Measurements from ENCODE around the gene CLEC2L. TPM values are rescaled to one million over a fixed set of nuclear protein-coding genes. Genes with fewer than 3 reads are reported as not detected.

CLEC2L gene
- polyA plus RNA-seq (2013, experiment 1 of 2): 0.03 TPM
- polyA plus RNA-seq (2013, experiment 2 of 2): 0.06 TPM

GRCh38 chr7:139523199-139523941 lies at the start of gene CLEC2L:
CLEC2L (plus strand) TSS chr7:139523685; CDS start chr7:139523928, 243 bp downstream.
- H3K27me3 ChIP-seq (ENCODE audit: insufficient read depth, low read length, poor library complexity): peaks cover 16% of the 10 kb centered on the region
- no peaks in the 10 kb centered on the region for H3K36me3 ChIP-seq (ENCODE audit: control insufficient read depth, insufficient read depth, low read length)
- H3K18ac ChIP-seq (ENCODE audit: low read length): peak within 1 kb of the TSS; percentile 42
- no peak within 1 kb of the TSS for H3K4me3 ChIP-seq (ENCODE audit: low read length)
- H3K4me2 ChIP-seq (ENCODE audit: low read length): peak within 1 kb of the TSS; percentile 46
- H3K23ac ChIP-seq (ENCODE audit: low read length): no peak within 1 kb of the TSS
- no peak within 1 kb of the TSS for H2BK15ac ChIP-seq (replicated peaks; ENCODE audit: low read depth)
- H3K9ac ChIP-seq (ENCODE audit: low read length): peak within 1 kb of the TSS; percentile 41
- H3K79me2 ChIP-seq (ENCODE audit: control insufficient read depth, insufficient read depth, low read length): no peaks in the 10 kb centered on the region
- no peak within 1 kb of the TSS for H3K4ac ChIP-seq (ENCODE audit: low read depth, low read length)
- no peak within 1 kb of the TSS for H2AK5ac ChIP-seq (ENCODE audit: low read length)
- no peak within 1 kb of the TSS for H4K8ac ChIP-seq (ENCODE audit: low read depth, low read length)
- no peak within 1 kb of the TSS for H2BK120ac ChIP-seq (ENCODE audit: low read depth, low read length)
- H3K79me1 ChIP-seq (ENCODE audit: low read length): no peaks in the 10 kb centered on the region
- peak within 1 kb of the TSS; percentile 65 for H3K56ac ChIP-seq (ENCODE audit: low read length)
- no peak within 1 kb of the TSS for H3K27ac ChIP-seq (ENCODE audit: low read depth, low read length)
- DNase-seq: peak; percentile 26
- no peak within 1 kb of the TSS for H2BK5ac ChIP-seq (ENCODE audit: low read length)
- no CpG with 5 or more reads among the region's 75 CpGs for WGBS (ENCODE audit: extremely low coverage, insufficient coverage, low lambda C conversion rate)
- H4K5ac ChIP-seq (ENCODE audit: low read length): no peak within 1 kb of the TSS
- no peaks in the 10 kb centered on the region for H3K4me1 ChIP-seq (ENCODE audit: control insufficient read depth, low read depth, low read length)

GRCh38 chr7:139476139-139476538 lies 47.3 kb upstream of the CLEC2L start:
- WGBS (ENCODE audit: extremely low coverage, insufficient coverage, low lambda C conversion rate): no CpG with 5 or more reads among the region's 8 CpGs
- Histone ChIP-seq H3K9ac (ENCODE audit: low read length) (no peak overlapping the region), H3K4me1 (ENCODE audit: control insufficient read depth, low read depth, low read length) (no peaks in the 10 kb centered on the region), H4K5ac (ENCODE audit: low read length) (no peak overlapping the region), H3K4ac (ENCODE audit: low read depth, low read length) (no peak overlapping the region), H3K4me2 (ENCODE audit: low read length) (no peak overlapping the region), H4K8ac (ENCODE audit: low read depth, low read length) (no peak overlapping the region), H3K79me2 (ENCODE audit: control insufficient read depth, insufficient read depth, low read length) (no peaks in the 10 kb centered on the region), H3K23ac (ENCODE audit: low read length) (no peak overlapping the region), H2BK5ac (ENCODE audit: low read length) (no peak overlapping the region), H2BK15ac (replicated peaks; ENCODE audit: low read depth) (no peak overlapping the region), H2AK5ac (ENCODE audit: low read length) (no peak overlapping the region), H3K79me1 (ENCODE audit: low read length) (no peaks in the 10 kb centered on the region), H3K36me3 (ENCODE audit: control insufficient read depth, insufficient read depth, low read length) (no peaks in the 10 kb centered on the region), H3K27ac (ENCODE audit: low read depth, low read length) (no peak overlapping the region), H3K56ac (ENCODE audit: low read length) (no peak overlapping the region), H3K18ac (ENCODE audit: low read length) (no peak overlapping the region), H3K4me3 (ENCODE audit: low read length) (no peak overlapping the region), H2BK120ac (ENCODE audit: low read depth, low read length) (no peak overlapping the region), H3K27me3 (ENCODE audit: insufficient read depth, low read length, poor library complexity) (no peaks in the 10 kb centered on the region)
- no peak for DNase-seq

- Histone ChIP-seq H3K9ac (ENCODE audit: low read length) (no peak overlapping the region), H3K36me3 (ENCODE audit: control insufficient read depth, insufficient read depth, low read length) (no peaks in the 10 kb centered on the region), H3K79me1 (ENCODE audit: low read length) (no peaks in the 10 kb centered on the region), H3K27me3 (ENCODE audit: insufficient read depth, low read length, poor library complexity) (no peaks in the 10 kb centered on the region), H3K79me2 (ENCODE audit: control insufficient read depth, insufficient read depth, low read length) (no peaks in the 10 kb centered on the region), H3K4me2 (ENCODE audit: low read length) (no peak overlapping the region), H2AK5ac (ENCODE audit: low read length) (no peak overlapping the region), H3K23ac (ENCODE audit: low read length) (no peak overlapping the region), H3K4ac (ENCODE audit: low read depth, low read length) (no peak overlapping the region), H2BK5ac (ENCODE audit: low read length) (no peak overlapping the region), H3K56ac (ENCODE audit: low read length) (no peak overlapping the region), H4K8ac (ENCODE audit: low read depth, low read length) (no peak overlapping the region), H3K4me3 (ENCODE audit: low read length) (no peak overlapping the region), H3K27ac (ENCODE audit: low read depth, low read length) (no peak overlapping the region), H2BK15ac (replicated peaks; ENCODE audit: low read depth) (no peak overlapping the region), H3K18ac (ENCODE audit: low read length) (no peak overlapping the region), H2BK120ac (ENCODE audit: low read depth, low read length) (no peak overlapping the region), H4K5ac (ENCODE audit: low read length) (no peak overlapping the region), H3K4me1 (ENCODE audit: control insufficient read depth, low read depth, low read length) (no peaks in the 10 kb centered on the region)
- WGBS (ENCODE audit: extremely low coverage, insufficient coverage, low lambda C conversion rate): no CpG with 5 or more reads among the region's 6 CpGs
- no peak for DNase-seq
Measured at GRCh38 chr7:139476891-139477290, 46.6 kb upstream of the CLEC2L start.

GRCh38 chr7:139479620-139480019 lies 43.9 kb upstream of the CLEC2L start:
- Histone ChIP-seq H4K8ac (ENCODE audit: low read depth, low read length) (no peak overlapping the region), H3K27me3 (ENCODE audit: insufficient read depth, low read length, poor library complexity) (no peaks in the 10 kb centered on the region), H3K4me2 (ENCODE audit: low read length) (no peak overlapping the region), H3K79me2 (ENCODE audit: control insufficient read depth, insufficient read depth, low read length) (no peaks in the 10 kb centered on the region), H3K4ac (ENCODE audit: low read depth, low read length) (no peak overlapping the region), H4K5ac (ENCODE audit: low read length) (no peak overlapping the region), H2BK15ac (replicated peaks; ENCODE audit: low read depth) (no peak overlapping the region), H3K56ac (ENCODE audit: low read length) (no peak overlapping the region), H3K4me3 (ENCODE audit: low read length) (no peak overlapping the region), H3K23ac (ENCODE audit: low read length) (no peak overlapping the region), H2BK120ac (ENCODE audit: low read depth, low read length) (no peak overlapping the region), H3K27ac (ENCODE audit: low read depth, low read length) (no peak overlapping the region), H3K9ac (ENCODE audit: low read length) (no peak overlapping the region), H3K4me1 (ENCODE audit: control insufficient read depth, low read depth, low read length) (no peaks in the 10 kb centered on the region), H3K79me1 (ENCODE audit: low read length) (no peaks in the 10 kb centered on the region), H2BK5ac (ENCODE audit: low read length) (no peak overlapping the region), H2AK5ac (ENCODE audit: low read length) (no peak overlapping the region), H3K36me3 (ENCODE audit: control insufficient read depth, insufficient read depth, low read length) (no peaks in the 10 kb centered on the region), H3K18ac (ENCODE audit: low read length) (no peak overlapping the region)
- no peak for DNase-seq
- WGBS (ENCODE audit: extremely low coverage, insufficient coverage, low lambda C conversion rate): no CpG with 5 or more reads among the region's 4 CpGs

GRCh38 chr7:139481364-139481763 lies 42.1 kb upstream of the CLEC2L start:
- Histone ChIP-seq H4K5ac (ENCODE audit: low read length) (no peak overlapping the region), H3K27ac (ENCODE audit: low read depth, low read length) (no peak overlapping the region), H3K9ac (ENCODE audit: low read length) (no peak overlapping the region), H3K4me3 (ENCODE audit: low read length) (no peak overlapping the region), H3K4ac (ENCODE audit: low read depth, low read length) (no peak overlapping the region), H3K79me2 (ENCODE audit: control insufficient read depth, insufficient read depth, low read length) (no peaks in the 10 kb centered on the region), H3K27me3 (ENCODE audit: insufficient read depth, low read length, poor library complexity) (no peaks in the 10 kb centered on the region), H3K23ac (ENCODE audit: low read length) (peak overlapping the region; percentile 94), H3K56ac (ENCODE audit: low read length) (no peak overlapping the region), H2AK5ac (ENCODE audit: low read length) (no peak overlapping the region), H2BK15ac (replicated peaks; ENCODE audit: low read depth) (no peak overlapping the region), H2BK120ac (ENCODE audit: low read depth, low read length) (no peak overlapping the region), H3K4me2 (ENCODE audit: low read length) (no peak overlapping the region), H4K8ac (ENCODE audit: low read depth, low read length) (no peak overlapping the region), H2BK5ac (ENCODE audit: low read length) (no peak overlapping the region), H3K79me1 (ENCODE audit: low read length) (no peaks in the 10 kb centered on the region), H3K36me3 (ENCODE audit: control insufficient read depth, insufficient read depth, low read length) (no peaks in the 10 kb centered on the region), H3K18ac (ENCODE audit: low read length) (no peak overlapping the region), H3K4me1 (ENCODE audit: control insufficient read depth, low read depth, low read length) (no peaks in the 10 kb centered on the region)
- DNase-seq: peak; percentile 37
- WGBS (ENCODE audit: extremely low coverage, insufficient coverage, low lambda C conversion rate): no CpG with 5 or more reads among the region's 4 CpGs

- Histone ChIP-seq H3K4me2 (ENCODE audit: low read length) (no peak overlapping the region), H3K23ac (ENCODE audit: low read length) (no peak overlapping the region), H2BK120ac (ENCODE audit: low read depth, low read length) (no peak overlapping the region), H3K79me2 (ENCODE audit: control insufficient read depth, insufficient read depth, low read length) (no peaks in the 10 kb centered on the region), H2BK15ac (replicated peaks; ENCODE audit: low read depth) (no peak overlapping the region), H4K5ac (ENCODE audit: low read length) (no peak overlapping the region), H2AK5ac (ENCODE audit: low read length) (no peak overlapping the region), H3K18ac (ENCODE audit: low read length) (no peak overlapping the region), H2BK5ac (ENCODE audit: low read length) (no peak overlapping the region), H3K4me3 (ENCODE audit: low read length) (no peak overlapping the region), H3K79me1 (ENCODE audit: low read length) (no peaks in the 10 kb centered on the region), H3K56ac (ENCODE audit: low read length) (peak overlapping the region; percentile 10), H3K4me1 (ENCODE audit: control insufficient read depth, low read depth, low read length) (no peaks in the 10 kb centered on the region), H3K27me3 (ENCODE audit: insufficient read depth, low read length, poor library complexity) (no peaks in the 10 kb centered on the region), H3K36me3 (ENCODE audit: control insufficient read depth, insufficient read depth, low read length) (no peaks in the 10 kb centered on the region), H4K8ac (ENCODE audit: low read depth, low read length) (no peak overlapping the region), H3K27ac (ENCODE audit: low read depth, low read length) (no peak overlapping the region), H3K9ac (ENCODE audit: low read length) (no peak overlapping the region), H3K4ac (ENCODE audit: low read depth, low read length) (no peak overlapping the region)
- DNase-seq: no peak
- no CpG with 5 or more reads among the region's 8 CpGs for WGBS (ENCODE audit: extremely low coverage, insufficient coverage, low lambda C conversion rate)
Measured at GRCh38 chr7:139482122-139482521, 41.4 kb upstream of the CLEC2L start.
